GM13976 (cell line): ENCODE measurements around the gene CTIF.

Experiments
- DNase-seq: peaks from one replicate; pipeline ENCODE4 v3.0.0; 2012; ENCODE audit warnings: low spot score
- CTCF ChIP-seq: IDR thresholded peaks from 2 replicates; pipeline ENCODE4 v1.5.1; 2012; ENCODE audit warnings: borderline replicate concordance, mild to moderate bottlenecking; ENCODE audit not compliant: insufficient read depth; ENCODE audit errors: extremely low read depth, missing control alignments, control extremely low read depth
- in situ Hi-C: fragments of 300-500 bp; cut with MboI; formaldehyde crosslinking; loops from one replicate; pipeline ENCODE4 v1.12.0; 2022; ENCODE audit warnings: low sequenced_read_pairs, mixed read lengths, inconsistent platforms; ENCODE audit not compliant: unreplicated experiment

CTIF gene

DNA sequence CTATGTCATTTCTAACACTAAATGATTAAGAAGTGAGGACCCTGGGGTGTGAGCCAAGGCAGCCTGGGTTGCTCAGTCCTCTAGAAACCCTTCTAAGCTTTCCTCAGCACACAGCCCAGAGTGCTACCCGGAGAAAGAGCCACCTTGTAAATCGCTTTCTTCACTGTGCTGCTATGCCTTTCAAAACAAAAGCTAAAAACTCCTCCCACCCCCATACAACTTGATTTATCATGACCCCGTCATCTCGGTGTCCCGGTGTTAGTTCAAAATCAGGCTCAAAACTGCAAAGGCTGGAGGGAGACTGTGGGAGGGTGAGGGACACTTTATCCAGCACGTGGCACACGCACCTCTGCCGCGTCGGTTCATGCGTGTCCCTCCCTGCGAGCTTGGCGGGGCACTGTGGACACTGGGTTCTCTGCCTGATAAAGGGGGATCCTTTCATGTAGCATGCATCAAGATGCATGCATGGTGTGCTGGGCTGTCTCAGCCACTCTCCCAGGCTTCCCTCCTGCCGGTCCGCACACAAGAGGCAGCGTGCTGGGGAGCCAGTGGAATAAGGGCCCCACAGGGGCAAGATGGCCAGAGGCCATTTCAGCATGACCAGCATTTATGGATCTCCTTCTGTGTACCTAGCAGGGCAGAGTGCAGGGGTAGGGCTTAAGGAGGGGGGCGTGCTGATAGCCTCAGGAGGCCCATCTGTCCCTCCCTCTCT is 241.5 kb downstream of the CTIF start:
- TF ChIP-seq CTCF, result no peak
- in situ Hi-C loops, result no loop called here
- DNase-seq, result no peak

DNA sequence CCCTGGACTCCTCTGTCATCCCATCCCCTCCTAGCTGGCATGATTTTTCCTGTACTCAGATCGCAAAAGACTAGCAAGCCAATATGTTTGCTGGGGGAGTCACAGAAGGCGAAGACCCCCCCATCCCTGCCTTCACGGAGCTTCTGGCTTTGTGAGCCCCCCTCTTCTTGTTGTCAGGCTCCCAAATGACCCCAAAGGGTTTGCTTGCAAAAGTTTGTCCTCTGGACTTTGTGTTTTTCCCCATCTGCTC is 242.0 kb downstream of the CTIF start:
- in situ Hi-C loops, result no loop called here
- TF ChIP-seq CTCF, result no peak
- no peak for DNase-seq

- DNase-seq, result no peak
- no peak for TF ChIP-seq CTCF
- in situ Hi-C loops, result no loop called here
These were observed 242.5 kb downstream of the CTIF start for GRCh38 chr18:48781163-48781987.

DNA sequence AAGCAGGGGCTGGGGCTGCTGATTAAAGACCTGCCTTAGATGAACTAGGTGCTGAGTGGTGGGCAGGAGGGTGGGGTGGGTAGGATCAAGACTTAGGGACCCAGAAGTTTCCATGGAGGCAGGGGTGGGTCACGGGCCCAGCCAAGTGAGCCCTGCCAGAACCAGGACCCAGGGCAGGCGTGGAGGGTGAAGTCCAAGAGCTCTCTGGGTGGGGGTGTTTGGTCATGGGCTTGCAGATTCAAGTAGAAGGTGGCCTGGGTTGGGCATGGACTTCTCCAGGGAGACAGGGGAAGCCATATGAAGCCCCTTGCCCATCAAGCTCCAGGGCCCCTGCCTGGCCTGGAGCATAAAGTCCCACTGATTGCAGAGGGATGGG is 243.1 kb downstream of the CTIF start:
- DNase-seq, result no peak
- in situ Hi-C loops, result no loop called here
- no peak for TF ChIP-seq CTCF

GRCh38 chr18:48782381-48782861 is 243.6 kb downstream of the CTIF start:
- TF ChIP-seq CTCF, result no peak
- in situ Hi-C loops, result no loop called here
- DNase-seq, result no peak

GRCh38 chr18:48783616-48784520 is 245.0 kb downstream of the CTIF start:
- in situ Hi-C loops, result no loop called here
- no peak for DNase-seq
- TF ChIP-seq CTCF, result no peak
